ENCODE results near the gene ASCC2.
A peak's percentile ranks its signal among the peaks of the same experiment; 100 is the strongest.

ASCC2 gene

GRCh38 chr22:29817724-29818123, 20.4 kb downstream of the ASCC2 start:
- no peak for DNase-seq (ENCODE audit: low spot score)

GRCh38 chr22:29816980-29817379, 21.1 kb downstream of the ASCC2 start:
- no peak for DNase-seq (ENCODE audit: low spot score)

DNA sequence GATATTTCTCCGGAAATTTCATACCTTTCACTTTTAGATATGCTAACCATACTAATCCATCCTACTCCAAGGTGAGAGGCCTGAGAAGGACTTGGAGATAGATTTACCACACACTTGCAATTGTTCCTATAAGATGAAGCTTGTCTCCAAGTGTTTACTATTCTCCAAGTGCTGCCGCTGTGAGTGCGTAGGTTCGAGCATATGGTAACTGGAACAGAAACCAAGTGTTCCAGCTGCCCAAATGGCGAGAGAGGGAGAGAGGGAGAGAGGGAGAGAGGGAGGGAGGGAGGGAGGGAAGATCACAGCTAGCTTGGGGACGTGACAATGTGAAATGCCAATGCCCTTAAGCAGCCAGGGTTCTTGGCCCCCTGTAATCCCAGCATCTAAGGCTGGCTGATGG, 21.5 kb downstream of the ASCC2 start:
- DNase-seq (ENCODE audit: low spot score) = no peak

GRCh38 chr22:29816128-29816527, 21.9 kb downstream of the ASCC2 start:
- DNase-seq (ENCODE audit: low spot score) = no peak

GRCh38 chr22:29815580-29815979, 22.5 kb downstream of the ASCC2 start:
- no peak for DNase-seq (ENCODE audit: low spot score)

- DNase-seq (ENCODE audit: low spot score) = no peak
Measured at GRCh38 chr22:29814003-29814402, 24.1 kb downstream of the ASCC2 start.

GRCh38 chr22:29813563-29813962, 24.5 kb downstream of the ASCC2 start:
- peak; percentile 42 for DNase-seq (ENCODE audit: low spot score)

DNA sequence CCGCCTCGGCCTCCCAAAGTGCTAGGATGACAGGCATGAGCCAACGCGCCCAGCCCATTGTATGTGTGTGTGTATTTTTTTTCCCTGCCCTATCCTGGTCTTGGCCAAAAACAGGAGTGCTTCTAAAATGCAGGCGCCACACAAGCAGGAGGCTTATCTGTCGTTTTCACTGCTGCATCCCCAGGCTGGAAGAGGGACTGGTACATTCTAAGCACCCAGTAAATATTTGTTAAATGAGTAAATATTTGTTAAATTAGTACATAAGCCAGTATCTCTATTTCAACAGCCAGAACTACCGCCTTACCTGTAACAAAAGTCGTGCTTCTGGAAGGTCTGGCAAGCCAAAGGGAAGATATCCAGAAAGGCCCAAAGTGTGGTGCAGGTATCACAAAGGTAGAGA, 24.9 kb downstream of the ASCC2 start:
- no peak for DNase-seq (ENCODE audit: low spot score)

DNA sequence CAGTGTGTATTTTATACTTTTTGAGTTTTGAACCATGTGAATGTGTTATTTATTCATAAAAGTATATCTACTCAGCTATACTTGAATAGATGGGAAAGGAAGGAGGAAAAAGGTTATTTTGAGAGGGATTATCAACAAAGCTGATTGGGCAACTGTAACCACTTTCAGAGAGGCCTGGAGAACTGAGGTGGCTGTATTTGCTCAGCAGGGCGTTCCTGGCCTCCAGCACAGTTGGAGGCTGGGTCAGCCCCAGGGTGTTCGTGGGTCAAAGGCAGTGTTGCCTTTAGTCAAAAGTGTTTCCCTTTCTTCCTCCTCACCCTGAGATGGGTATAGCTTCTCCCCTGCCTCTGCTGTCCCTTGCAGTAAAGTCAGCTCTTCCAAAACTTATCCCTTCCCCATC, 26.7 kb downstream of the ASCC2 start:
- peak; percentile 66 for DNase-seq (ENCODE audit: low spot score)

DNA sequence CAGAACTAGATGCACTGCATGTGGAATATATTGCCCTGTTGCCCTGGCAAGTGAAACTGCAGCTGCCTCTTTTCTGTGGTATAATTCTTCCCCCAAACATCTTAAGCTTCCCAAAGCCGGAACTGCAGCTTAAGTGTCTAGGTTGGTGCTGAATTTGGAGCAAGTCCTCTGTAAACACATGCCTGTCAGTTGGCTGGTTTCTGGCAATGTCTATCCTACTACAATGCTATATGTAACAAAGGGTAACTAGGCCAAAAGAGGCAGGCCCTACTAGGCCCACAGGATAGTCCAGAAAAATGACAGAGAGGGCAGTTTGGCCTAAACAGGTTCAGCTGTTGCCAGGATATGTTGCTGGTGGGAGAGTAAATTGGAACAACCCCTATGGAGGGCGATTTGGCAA, 27.9 kb downstream of the ASCC2 start:
- DNase-seq (ENCODE audit: low spot score) = no peak

- no peak for DNase-seq (ENCODE audit: low spot score)
Measured at GRCh38 chr22:29806196-29806595, 31.9 kb downstream of the ASCC2 start.

DNA sequence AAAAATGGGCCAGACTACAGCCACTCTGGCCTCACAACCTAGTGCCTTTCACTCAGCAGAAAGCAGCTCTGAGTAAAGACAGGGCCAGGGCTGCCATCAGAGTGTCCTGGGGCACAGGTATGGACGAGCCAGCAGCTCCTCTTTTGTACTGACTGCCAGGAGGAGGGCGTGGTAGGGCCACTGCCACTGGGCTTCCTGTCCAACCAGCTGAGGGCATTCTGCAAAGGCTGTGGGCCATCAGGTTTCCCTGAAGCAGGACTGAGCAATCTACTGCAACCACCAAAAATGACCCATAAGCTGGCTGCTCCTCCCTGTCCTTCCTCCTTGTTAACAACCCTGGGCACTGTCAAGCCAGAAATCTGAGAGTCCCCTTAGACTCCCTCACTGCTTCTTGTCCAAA, 33.1 kb downstream of the ASCC2 start:
- DNase-seq (ENCODE audit: low spot score) = no peak

DNA sequence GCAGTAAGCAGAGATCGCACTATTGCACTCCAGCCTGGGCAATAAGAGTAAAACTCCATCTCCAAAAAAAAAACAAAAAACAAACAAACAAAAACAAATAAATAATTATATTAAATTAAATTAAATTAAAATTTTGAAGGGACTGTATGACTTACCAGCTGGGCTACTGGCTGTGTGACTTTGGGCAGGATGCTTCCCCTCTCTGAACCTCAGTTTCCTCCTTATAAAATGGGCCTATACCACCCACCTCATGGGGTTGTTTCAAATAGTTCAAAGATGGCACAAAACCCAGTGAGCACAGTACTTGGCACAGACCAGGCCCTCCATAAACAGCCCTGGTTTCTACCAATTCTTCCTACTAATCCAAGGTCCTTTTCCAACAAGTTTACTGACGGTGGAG, 34.9 kb downstream of the ASCC2 start:
- DNase-seq (ENCODE audit: low spot score) = no peak

GRCh38 chr22:29801796-29802195, 36.3 kb downstream of the ASCC2 start:
- no peak for DNase-seq (ENCODE audit: low spot score)

DNA sequence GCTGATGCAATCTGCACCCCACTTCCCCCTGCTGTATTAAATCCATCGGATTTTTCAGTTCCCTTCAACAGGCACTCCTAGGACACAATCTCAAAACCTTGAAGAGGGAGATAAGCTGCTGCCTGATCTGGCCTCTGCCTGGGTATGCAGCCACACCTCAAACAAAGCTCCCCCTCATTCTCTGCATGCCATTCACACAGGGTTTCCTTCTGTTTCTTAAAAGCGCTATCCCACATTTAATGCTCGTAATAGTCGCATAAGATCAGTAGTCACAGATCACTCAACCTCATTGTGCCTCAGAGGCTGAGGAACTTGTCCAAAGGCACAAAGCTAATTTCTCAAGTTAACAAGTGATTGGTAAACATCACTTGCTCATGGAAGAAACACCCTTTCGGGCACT, 36.9 kb downstream of the ASCC2 start:
- DNase-seq (ENCODE audit: low spot score) = no peak

GRCh38 chr22:29799217-29799680, 38.8 kb downstream of the ASCC2 start:
- peak; percentile 32 for DNase-seq (ENCODE audit: low spot score)

DNA sequence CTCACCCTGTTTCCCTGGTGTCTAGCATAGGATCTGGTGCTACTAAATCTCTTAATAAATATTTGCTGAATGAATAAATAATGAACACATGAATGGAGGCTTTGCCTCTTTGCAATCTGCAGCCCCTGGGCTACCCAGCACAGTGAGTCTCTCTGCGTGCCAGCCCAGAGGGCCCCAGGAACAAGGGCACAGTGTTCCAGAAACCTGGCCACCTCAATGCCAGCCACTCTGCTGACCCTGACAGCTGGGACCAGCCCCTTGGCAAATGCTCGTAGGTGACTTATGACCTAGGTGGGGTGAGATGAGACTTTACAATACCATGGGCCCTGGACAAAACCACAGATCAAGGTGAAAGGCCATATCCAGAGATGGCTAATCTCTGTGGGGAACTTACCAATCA, 39.3 kb downstream of the ASCC2 start:
- DNase-seq (ENCODE audit: low spot score) = no peak

DNA sequence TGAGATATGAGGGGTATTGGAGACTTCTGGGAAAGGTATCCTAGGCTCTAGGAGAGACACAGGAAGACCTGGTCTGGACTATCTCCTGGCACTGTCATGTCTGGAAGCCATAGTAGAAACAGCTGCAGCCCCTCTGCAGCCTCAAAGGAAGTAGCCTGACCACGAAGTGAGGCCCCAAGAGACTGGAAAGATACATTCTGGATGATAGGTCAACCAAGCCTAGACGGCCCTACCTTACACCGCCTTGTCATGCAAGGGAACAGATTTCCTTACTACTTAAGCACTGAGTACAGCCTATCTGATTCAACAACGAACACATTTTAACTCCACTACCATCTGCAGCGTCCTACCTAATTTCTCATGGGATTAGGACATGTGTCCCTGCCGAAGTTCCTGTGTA, 39.8 kb downstream of the ASCC2 start:
- DNase-seq (ENCODE audit: low spot score) = no peak

GRCh38 chr22:29797351-29797750, 40.7 kb downstream of the ASCC2 start:
- no peak for DNase-seq (ENCODE audit: low spot score)

DNA sequence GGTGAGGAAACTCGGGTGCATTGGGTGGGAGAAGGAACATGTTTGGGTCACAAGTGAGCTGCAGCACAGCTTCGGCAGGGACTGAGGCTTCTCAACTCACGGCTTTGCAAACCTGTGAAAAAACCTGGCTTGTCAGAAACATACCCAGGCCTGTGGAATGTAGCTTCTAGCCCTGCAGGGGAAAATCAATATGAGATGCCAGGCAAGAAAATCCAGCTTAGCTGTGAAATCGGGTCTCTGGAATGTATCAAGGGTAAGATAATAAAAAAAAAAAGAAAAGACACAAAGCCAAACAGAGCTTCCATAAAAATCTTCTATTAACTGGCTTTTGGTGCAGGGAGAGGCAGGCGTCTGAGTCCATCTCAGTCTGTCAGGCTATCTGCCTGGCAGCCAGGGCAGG, 42.4 kb downstream of the ASCC2 start:
- DNase-seq (ENCODE audit: low spot score) = no peak

DNA sequence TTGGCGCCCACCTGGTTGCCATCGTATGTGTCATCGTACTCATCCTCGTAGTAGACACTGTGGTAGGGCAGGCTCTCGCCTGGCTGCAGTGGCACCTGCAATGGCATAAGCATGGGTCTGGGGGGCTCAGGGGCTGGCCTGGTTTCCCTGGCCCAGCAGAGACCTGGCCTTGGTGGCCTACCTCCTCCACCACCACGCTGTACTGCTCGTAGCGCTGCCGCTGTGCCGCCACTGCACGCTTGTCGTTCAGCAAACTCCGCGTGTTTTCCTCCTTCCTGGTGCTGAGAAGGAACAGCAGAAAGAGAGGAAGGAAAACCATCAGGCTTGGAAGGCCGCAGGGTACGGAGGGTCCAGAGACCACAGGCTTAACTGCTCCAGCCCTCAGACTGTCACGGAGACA, 44.7 kb downstream of the ASCC2 start:
- no peak for DNase-seq (ENCODE audit: low spot score)

GRCh38 chr22:29790061-29790460, 48.0 kb downstream of the ASCC2 start:
- DNase-seq (ENCODE audit: low spot score) = no peak

DNA sequence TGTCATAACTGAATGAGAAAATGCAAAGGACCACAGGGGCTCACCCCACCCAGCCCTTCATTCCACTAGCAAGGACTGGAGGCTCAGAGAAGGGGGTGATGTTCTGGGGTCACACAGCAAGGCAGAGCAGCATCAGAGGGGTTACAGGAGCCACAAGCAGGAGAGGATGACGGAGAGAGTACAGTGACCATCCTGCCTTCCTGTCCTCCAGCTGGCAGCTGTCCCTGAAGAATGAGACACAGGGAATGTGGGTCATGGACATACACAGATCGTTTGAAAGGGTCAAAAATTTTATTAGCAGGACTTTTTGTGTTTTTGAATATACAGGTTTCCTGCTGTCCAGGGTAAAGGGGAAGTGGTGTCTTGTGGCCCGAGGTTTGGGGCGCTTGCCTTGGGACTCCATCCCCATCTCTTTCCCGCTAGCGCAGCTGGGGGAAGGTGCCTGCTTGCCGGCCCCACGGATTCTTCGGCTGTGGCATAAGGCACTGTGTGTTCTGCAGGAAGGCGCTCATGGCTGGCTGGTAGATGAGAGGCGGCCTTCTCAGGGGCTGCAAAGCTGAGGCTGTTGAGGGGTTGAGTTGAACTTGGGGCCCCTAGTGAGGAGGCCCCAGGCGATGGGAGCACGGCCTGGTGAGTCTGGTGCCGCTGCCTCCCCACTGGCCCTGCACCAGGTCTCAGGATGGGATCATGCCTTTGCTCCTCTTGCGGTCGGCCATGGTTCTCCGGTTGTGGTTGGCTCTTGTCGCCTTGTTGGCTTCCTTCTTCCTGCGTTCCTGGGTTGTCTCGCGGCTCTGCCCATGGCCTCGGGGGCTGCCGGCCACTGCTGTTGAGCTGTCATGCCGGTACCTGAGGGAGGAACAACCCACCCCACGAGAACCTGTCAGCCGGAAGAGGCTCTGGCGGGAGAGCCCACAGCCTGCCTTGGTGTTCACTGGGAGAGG, 49.5 kb downstream of the ASCC2 start:
- no peak for DNase-seq (ENCODE audit: low spot score)

GRCh38 chr22:29787371-29787980, 50.6 kb downstream of the ASCC2 start:
- peak; percentile 32 for DNase-seq (ENCODE audit: low spot score)
